ENCODE data around the gene NEK2.
"Not testable (repeated sequence)": the region's sequence is repeated elsewhere in the genome, so short reads cannot be mapped to it uniquely, and the experiment has no call there.

Gene NEK2

DNA sequence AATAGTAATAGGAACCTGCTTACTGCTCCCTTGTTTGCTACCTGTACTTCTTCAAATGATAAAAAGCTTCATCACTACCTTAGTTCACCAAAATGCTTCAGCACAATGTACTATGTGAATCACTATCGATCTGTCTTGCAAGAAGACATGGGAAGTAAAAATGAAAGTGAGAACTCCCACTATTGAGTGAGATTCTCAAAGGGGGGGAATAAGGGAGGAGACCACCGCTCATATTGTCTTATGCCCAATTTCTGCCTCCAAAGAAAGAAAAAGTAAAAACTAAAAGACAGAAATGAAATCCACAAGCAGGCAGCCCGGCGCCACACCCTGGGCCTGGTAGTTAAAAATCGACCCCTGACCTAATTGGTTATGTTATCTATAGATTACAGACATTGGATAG lies 18.5 kb upstream of the NEK2 start:
- not testable (repeated sequence) for DNase-seq

DNA sequence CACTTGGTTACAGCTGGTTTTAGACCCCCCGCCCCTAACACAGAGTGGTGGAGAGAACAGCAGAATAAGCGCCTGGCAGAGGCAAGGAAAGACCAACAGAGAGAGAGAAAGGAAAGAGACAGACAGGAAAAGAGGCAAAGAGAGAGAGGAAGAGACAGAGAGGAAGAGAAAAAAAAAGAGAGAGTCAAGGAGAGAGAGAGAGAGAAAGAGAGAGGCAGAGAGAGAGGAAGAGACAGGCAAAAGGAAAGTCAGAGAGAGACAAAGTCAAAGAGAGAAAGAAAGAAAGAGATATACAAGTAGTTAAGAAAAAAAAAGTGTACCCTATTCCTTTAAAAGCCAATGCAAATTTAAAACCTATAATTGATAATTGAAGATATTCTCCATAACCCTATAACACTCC lies 13.0 kb upstream of the NEK2 start:
- no peak for DNase-seq

- DNase-seq, result no peak
These were observed 12.2 kb upstream of the NEK2 start for GRCh38 chr1:211687462-211688215.

GRCh38 chr1:211685823-211686222 lies 10.4 kb upstream of the NEK2 start:
- DNase-seq, result no peak

- DNase-seq, result no peak
These were observed 9.4 kb upstream of the NEK2 start for GRCh38 chr1:211684791-211685190.

- DNase-seq, result no peak
These were observed 8.9 kb upstream of the NEK2 start for GRCh38 chr1:211684331-211684730.

DNA sequence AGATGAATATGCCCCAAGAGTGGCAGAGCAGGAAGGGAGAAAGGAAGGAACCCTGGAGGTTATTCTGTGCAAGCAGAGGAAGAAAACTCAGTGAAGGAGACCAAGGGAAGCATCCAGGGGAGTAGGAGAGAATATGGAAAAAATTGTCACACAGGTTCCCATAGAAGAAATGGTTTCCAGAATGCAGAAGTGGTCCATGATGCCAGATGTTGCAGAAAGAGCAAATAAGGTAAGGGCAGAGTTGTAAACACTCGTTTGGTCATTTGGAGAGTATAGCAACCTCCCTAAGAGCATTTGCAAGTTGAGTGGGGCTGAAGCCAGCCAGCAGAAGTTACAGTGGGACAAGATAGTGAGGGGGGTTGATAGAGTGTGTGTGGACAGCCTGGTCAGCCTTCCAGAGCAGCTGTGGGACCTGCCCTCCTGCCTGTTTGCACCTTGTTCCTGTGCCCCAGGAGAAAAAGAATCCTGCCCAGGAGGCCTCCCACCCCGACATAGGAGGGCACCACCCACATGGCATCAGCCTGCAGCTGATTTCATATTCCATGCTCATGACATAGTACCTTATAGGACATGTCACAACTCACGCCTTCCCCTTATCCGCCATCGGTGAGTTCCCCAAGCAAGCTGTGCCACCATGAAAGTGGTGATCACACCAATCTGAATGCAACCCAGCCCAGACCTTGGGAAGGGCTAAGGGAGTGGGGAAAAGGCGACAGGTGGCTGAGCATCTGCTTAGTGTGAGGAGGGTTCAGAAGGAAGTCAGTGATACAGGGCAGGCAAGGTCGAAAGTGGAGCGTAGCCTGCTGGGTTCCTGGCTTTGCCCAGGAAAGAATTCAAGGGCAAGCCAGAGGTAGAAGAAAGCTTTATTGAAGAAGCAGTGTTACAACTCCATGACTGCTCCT lies 8.2 kb upstream of the NEK2 start:
- DNase-seq, result no peak

DNA sequence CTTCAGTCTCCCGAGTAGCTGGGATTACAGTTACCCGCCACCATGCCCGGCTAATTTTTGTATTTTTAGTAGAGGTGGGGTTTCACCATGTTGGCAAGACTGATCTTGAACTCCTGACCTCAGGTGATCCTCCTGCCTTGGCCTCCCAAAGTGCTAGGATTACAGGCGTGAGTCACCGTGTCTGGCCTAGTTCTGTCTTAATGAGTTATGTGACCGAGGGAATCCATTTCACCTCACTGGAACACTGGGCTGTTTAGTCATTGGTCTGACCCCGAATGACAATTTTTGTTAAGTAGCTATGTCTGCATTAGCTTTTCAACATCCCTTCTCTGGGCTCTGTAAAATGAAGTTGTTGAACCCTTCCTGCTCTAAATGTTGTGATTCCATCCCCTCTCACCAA lies 6.8 kb upstream of the NEK2 start:
- not testable (repeated sequence) for DNase-seq

GRCh38 chr1:211680752-211681327 lies 5.4 kb upstream of the NEK2 start:
- DNase-seq, result peak; percentile 85

- DNase-seq, result no peak
These were observed 2.2 kb upstream of the NEK2 start for GRCh38 chr1:211677659-211678058.

DNA sequence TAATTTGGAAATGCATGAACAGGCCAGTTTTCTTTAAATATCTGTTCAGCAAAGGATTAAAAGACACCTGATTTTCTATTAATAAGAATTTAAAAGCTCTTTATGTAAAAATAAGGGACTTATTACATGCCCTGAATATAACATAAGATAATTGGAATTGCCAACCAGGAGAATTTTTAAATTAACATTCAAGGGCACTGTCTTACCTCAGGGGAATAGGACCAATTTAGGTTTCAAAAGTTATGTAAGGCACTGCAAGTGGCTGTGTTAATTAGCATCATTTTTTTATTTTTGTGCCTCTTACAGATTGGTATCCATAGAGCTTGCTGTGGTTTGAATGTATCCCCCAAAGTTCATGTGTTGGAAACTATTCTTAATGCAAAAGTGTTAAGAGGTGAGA lies 1.3 kb upstream of the NEK2 start:
- DNase-seq, result no peak

- no peak for DNase-seq
These were observed 724 bp upstream of the NEK2 start for GRCh38 chr1:211676106-211676583.

- DNase-seq, result no peak
These were observed 8.3 kb downstream of the NEK2 start for GRCh38 chr1:211667065-211667617.

GRCh38 chr1:211660718-211661222 lies 14.7 kb downstream of the NEK2 start:
- no peak for DNase-seq

DNA sequence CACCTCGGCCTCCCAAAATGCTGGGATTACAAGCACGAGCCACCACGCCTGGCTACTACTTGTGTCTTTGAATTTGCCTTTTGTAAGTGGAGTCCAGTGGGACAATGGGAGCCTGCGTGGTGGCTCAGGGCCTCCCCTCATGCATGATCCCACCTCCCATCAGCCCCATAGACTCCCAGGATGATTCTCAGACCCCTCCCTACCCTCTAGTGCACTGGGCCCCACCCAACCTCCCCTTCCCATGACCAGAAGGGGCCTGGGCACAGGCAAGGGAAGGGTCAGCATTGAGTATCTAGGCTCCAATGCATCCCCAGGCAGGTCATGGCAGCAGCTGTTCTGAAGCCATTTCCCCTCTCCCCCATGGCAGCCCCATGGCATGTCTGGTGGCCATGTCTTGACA lies 18.7 kb downstream of the NEK2 start:
- no peak for DNase-seq

DNA sequence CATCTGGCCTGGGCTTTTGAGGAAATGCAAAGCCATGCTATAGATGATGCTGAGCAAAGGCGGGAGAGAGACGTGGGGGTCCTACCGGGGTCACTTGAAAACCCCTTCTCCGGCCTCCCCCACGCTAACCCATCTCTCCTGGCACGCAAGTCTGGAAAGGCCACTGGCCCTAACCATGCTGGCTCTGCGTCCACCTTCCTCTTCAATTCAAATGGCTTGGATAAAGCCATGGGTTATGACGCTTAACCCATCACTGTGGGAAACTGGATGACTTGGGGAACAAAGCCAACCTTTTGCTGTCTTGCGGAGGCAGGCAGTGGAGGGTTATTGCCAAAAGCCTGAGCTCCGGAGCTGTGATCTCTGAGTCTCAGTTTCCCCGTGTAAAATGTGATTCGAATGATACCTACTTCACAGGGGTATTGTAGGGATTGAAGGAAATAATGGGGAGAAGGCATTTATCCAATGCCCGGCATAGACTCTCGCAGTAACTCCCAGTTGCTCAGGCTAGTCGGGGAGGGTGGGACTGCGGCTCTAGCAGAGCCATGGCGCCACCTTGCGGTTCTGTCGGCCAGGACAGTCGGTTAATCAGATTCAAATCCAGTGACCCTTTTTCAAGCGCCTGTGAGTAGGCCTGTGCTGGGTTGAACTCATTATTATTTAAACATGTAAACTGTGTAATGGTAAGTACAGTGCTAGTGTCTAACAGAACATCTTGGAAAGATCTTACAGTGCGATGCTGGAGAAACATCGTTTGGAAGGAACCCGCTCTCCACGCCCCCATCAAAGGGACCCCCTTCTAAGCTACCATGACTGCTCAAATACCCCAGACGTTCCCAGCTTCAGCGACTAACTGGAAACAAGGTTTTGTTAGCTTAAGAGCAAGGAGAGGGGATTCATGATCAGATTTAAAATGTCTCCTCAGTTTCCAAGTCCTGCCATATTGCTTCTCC lies 20.3 kb downstream of the NEK2 start:
- peak; percentile 64 for DNase-seq

DNA sequence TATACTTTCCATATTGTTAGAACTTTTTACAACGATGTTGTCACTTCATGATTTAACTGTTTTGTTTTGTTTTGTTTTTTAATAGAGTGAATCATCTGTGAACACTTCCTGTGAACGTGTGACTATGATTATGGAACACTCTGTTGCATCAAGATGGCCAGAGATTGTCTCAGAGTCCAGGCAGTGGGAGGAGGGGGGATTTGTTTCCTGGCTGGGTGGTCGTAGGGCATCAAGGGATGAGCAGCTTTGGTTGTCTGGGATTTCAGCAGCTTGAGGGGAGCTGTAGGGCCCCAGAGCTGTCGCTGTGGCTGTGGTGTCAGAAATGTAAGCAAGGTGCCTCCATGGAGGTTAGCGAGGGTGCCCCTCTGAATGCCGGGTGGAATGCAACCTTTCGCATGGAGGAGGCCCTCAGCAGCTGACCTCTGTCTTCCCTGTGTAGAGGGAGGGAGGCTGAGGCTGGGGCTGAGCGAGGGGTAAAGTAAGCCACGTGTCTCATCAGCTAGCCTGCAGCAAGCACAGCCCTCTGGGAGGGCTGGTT lies 21.4 kb downstream of the NEK2 start:
- DNase-seq, result no peak

- DNase-seq, result no peak
These were observed 22.1 kb downstream of the NEK2 start for GRCh38 chr1:211653293-211653692.

GRCh38 chr1:211652371-211652770 lies 23.1 kb downstream of the NEK2 start:
- no peak for DNase-seq

- DNase-seq, result no peak
These were observed 24.5 kb downstream of the NEK2 start for GRCh38 chr1:211650904-211651303.
